Heart left ventricle (tissue), 16 donors: ENCODE data around the gene SZT2. TPM values are rescaled to one million over a fixed set of nuclear protein-coding genes. Genes with fewer than 3 reads are reported as not detected.

ENCODE experiments used
- ATAC-seq, 4 donors: fragments of 200-7000 bp; cut with Tn5 transposase; one replicate each; pipeline ENCODE4 v1.9.1; 2020 to 2022; ENCODE audit warnings: moderate library complexity in 4 of 4, mild to moderate bottlenecking in 3 of 4, moderate number of reproducible peaks in 1 of 4
- DNase-seq, 5 donors: peaks; one replicate each; pipeline ENCODE4 v3.0.0-alpha.2; 2020
- H3K27ac ChIP-seq, 12 donors: fragments of 200-600 bp; sonication (generic) in 4 of 12; one replicate each; pipeline versions ENCODE4 v1.5.0 to v1.8.0; 2016 to 2022; ENCODE audit warnings: mild to moderate bottlenecking in 2 of 12
- H3K27me3 ChIP-seq, 9 donors: fragments of 200-600 bp; sonication (generic) in 2 of 9; one replicate each; pipeline versions ENCODE4 v1.5.1 to v1.8.0; 2016 to 2022; ENCODE audit warnings: mild to moderate bottlenecking in 3 of 9
- H3K36me3 ChIP-seq, 9 donors: fragments of 200-600 bp; sonication (generic) in 2 of 9; one replicate each; pipeline versions ENCODE4 v1.5.0 to v1.8.0; 2018 to 2022; ENCODE audit warnings: mild to moderate bottlenecking in 2 of 9
- H3K4me1 ChIP-seq, 12 donors: fragments of 200-600 bp; sonication (generic) in 4 of 12; one replicate each; pipeline versions ENCODE4 v1.5.0 to v1.8.0; 2016 to 2022; ENCODE audit warnings: mild to moderate bottlenecking in 3 of 12
- H3K4me3 ChIP-seq, 12 donors: fragments of 200-600 bp; sonication (generic) in 4 of 12; one replicate each; pipeline versions ENCODE4 v1.5.0 to v1.8.0; 2017 to 2022; ENCODE audit warnings: mild to moderate bottlenecking in 9 of 12, moderate library complexity in 4 of 12
- H3K9me3 ChIP-seq, 12 donors: fragments of 200-600 bp; sonication (generic) in 4 of 12; one replicate each; pipeline versions ENCODE4 v1.5.0 to v1.8.0; 2016 to 2022; ENCODE audit warnings: mild to moderate bottlenecking in 1 of 12
- POLR2A ChIP-seq, 2 donors: fragments of 450-650 bp; IDR thresholded peaks; one replicate each; pipeline ENCODE4 v1.6.1; 2017; ENCODE audit warnings: antibody characterized with exemption in 2 of 2, mild to moderate bottlenecking in 2 of 2, moderate library complexity in 2 of 2
- WGBS, 4 donors: extraction: QIAGEN DNeasy Blood & Tissue Kit in 2 of 4; methylation state at CpG; one replicate each; pipeline versions ENCODE4 v1.1.5 to v1.1.7; 2013 to 2018; 5-methylcytosine and 5-hydroxymethylcytosine counted together
- intact Hi-C, 10 donors: fragments of 100-400 bp; cut with DNase I; formaldehyde crosslinking; loops; one replicate each; pipeline versions ENCODE4 v1.11.1 to v1.14.2; 2022
- polyA plus RNA-seq, 2 donors: library from polyadenylated mRNA; stranded (reverse); fragments of 200-250 nt; gene quantifications; one replicate each; pipeline ENCODE4 v1.2.3, GENCODE V29; 2013
- total RNA-seq, 9 donors: library from RNA; depleted of rRNA in 2 of 9; stranded (reverse); fragments of >200 nt in 2 of 9; fragmentation: NEBNext Ultra II Directional in 3 of 9; extraction: Animal tissue kit (Norgen Biotek cat#: 25700) in 3 of 9; gene quantifications; one replicate each; pipeline versions ENCODE4 v1.1.0 to v1.2.4, GENCODE V29; 2016 to 2023
- TF ChIP-seq, protein P1 (sequence below), 12 donors: fragments of 200-600 bp; sonication (generic) in 4 of 12; IDR thresholded peaks; one replicate each; pipeline versions ENCODE4 v1.5.0 to v1.8.0; 2018 to 2022; ENCODE audit warnings: antibody characterized with exemption in 12 of 12, mild to moderate bottlenecking in 5 of 12
- donor health status: ischemic (EF 13 %, LVEDD 7.1; RV severe dilation, severe dysfunction).
- donor health status: healthy with polysubstance abuse.
- donor health status: DM: no; HTN: yes; CAD: no.
- donor health status: DM: no; HTN: no; CAD: no.
- donor health status: ischemic (EF 25% LVEDD 6.9; RV normal size, moderate dysfunction).
- donor health status: ischemic (EF 25% LVEDD 5.7; RV mildly dilated, moderate dysfunction).
- donor health status: healthy.
- donor health status: DM: yes; HTN: yes; CAD: no.
- donor health status: ischemic (EF 35%, LVEDD 5.7; RV mildly dilated, moderate dysfunction).
- donor health status: nonischemic (EF 11% LVEDD 7.7; RV severe dilation, severe dysfunction).
- donor health status: DM: yes; HTN: yes; CAD: no.
- donor health status: PGD.
- donor health status: ischemic (EF 29% LVEDD 5.4; RV normal size, mild dysfunction).
- donor health status: nonischemic (EF 23%, LVEDD 6.1; RV moderate dilation, normal function).

Gene SZT2
- total and polyA plus RNA-seq, 11 donors: 13.1 to 39.7 (median 24.4) TPM

DNA sequence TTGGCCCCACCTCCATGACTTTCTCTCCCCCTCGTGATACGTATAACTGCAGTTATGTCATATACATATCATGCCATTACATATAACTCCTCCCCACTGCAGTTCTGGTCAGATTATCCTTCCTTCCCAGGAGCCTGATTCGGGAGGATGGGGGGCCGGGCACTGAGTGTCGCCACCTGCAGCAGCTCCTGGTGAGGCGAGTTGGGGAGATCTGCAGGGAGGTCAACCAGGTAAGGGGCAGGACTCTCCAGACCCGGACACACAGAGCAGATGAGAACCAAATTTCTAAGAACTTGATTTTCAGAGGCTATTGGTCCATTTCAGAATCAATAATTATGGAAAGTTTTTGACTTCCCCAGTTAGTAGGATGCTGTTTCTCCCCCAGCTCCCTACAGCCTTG lies 44.6 kb downstream of the SZT2 start:
- 93 to 95% (median 93%) methylated on average over 7 of the region's 7 CpGs for WGBS, 4 donors
- intact Hi-C loops: no loop called here

DNA sequence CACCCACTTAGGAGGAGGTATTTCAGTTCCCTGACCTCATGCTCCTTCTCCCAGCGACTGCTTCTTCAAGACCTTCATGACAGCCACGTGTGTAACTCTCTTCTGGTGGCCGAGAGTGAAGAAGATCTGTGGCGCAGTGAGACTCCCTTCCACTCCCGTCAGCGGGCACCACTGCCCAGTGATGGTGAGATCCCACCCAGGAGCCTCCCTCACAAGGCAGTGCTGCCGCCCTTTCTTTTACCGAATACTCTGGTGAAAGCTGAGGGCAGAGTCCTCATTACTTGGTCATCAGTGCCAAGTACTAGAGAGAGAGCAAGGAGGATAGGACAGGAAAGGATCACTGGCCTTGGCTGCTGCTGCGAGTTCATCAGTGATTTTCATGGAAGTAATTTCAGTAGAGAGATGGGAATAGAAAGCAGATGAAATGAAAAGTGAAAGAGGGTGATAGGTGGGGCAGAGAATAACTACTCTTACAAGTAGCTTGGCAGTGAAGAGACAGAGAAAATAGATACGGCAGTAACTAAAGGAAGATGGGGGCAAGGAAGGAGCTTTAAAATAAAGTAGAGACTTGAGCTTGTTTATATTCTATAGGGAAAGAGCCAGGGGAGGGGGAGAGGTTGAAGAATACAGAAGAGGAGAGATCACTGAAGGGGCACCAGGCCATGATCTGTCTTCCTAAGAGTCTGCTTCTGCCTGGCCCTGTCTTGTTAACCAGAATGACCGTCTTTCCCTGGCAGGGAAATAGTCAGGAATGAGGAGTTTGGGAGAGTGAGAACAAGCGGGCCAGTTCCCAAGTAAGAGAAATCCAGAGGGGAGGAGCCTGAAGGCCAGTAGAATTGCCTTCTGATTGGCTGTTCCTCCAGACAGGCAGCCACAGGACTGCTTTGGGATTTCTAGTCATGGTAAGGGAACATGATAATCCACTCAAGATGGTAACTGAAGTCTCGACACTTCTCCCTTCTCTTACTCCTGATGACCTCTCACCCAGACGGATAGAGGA lies 45.7 kb downstream of the SZT2 start:
- Histone ChIP-seq H3K27ac (peak overlapping the region in 6 of 12 donors; percentile 27 to 70 (median 39)), H3K4me1 (peaks cover 0 to 17% (median 4%) of the 10 kb centered on the region in 12 donors), H3K4me3 (no peak overlapping the region), H3K9me3 (no peaks in the 10 kb centered on the region), H3K27me3 (no peaks in the 10 kb centered on the region), H3K36me3 (peaks cover 0 to 92% (median 81%) of the 10 kb centered on the region in 9 donors)
- intact Hi-C loops: no loop called here
- 75 to 82% (median 79%) methylated on average over 14 of the region's 14 CpGs for WGBS, 4 donors
- DNase-seq (peak in 4 of 5 donors; percentile 27 to 50 (median 46)), ATAC-seq (peak; percentile 61 to 83 (median 75))
- TF ChIP-seq, protein P1, sequence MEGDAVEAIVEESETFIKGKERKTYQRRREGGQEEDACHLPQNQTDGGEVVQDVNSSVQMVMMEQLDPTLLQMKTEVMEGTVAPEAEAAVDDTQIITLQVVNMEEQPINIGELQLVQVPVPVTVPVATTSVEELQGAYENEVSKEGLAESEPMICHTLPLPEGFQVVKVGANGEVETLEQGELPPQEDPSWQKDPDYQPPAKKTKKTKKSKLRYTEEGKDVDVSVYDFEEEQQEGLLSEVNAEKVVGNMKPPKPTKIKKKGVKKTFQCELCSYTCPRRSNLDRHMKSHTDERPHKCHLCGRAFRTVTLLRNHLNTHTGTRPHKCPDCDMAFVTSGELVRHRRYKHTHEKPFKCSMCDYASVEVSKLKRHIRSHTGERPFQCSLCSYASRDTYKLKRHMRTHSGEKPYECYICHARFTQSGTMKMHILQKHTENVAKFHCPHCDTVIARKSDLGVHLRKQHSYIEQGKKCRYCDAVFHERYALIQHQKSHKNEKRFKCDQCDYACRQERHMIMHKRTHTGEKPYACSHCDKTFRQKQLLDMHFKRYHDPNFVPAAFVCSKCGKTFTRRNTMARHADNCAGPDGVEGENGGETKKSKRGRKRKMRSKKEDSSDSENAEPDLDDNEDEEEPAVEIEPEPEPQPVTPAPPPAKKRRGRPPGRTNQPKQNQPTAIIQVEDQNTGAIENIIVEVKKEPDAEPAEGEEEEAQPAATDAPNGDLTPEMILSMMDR (IDR thresholded peaks at IDR 0.05): no peak
- TF ChIP-seq POLR2A (IDR thresholded peaks at IDR 0.05): no peak

More for the DNA sequence above, 44.6 kb downstream of the SZT2 start:
- no peak overlapping the region for H3K4me3 ChIP-seq
- TF ChIP-seq, protein P1 (IDR thresholded peaks at IDR 0.05): no peak
- no peak for TF ChIP-seq POLR2A (IDR thresholded peaks at IDR 0.05)
- H3K36me3 ChIP-seq: peaks cover 4 to 92% (median 81%) of the 10 kb centered on the region in 9 donors
- DNase-seq: peak in 1 of 5 donors; percentile 3
- no peak for ATAC-seq
- H3K27me3 ChIP-seq: no peaks in the 10 kb centered on the region
- peaks cover 0 to 17% (median 4%) of the 10 kb centered on the region in 12 donors for H3K4me1 ChIP-seq
- H3K27ac ChIP-seq: no peak overlapping the region
- no peaks in the 10 kb centered on the region for H3K9me3 ChIP-seq

DNA sequence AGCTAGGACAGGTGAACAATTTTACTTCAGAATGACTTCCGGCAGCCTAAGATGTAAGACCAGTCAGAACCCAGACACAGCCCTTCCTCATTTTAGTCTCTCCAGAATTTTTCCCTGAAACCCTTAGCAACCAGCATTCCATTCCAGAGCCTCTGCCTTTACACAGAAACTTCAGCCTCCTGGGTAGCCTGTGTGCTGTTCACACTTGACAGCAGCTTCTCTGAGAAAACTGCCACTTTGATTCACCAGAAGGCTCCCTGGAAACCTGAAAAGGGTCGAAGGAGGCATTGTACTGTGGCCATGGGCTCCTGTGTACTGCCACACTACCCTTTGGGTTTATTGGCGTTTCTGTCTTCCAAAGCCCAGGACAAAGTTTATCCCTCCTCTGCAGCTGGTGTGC lies 46.7 kb downstream of the SZT2 start:
- peak in 1 of 5 donors; percentile 1 for DNase-seq
- no peak for TF ChIP-seq POLR2A (IDR thresholded peaks at IDR 0.05)
- TF ChIP-seq, protein P1 (IDR thresholded peaks at IDR 0.05): no peak
- Histone ChIP-seq H3K4me1 (peaks cover 0 to 17% (median 4%) of the 10 kb centered on the region in 12 donors), H3K27me3 (no peaks in the 10 kb centered on the region), H3K9me3 (no peaks in the 10 kb centered on the region), H3K4me3 (no peak overlapping the region), H3K36me3 (peaks cover 0 to 92% (median 81%) of the 10 kb centered on the region in 9 donors), H3K27ac (peak overlapping the region in 3 of 12 donors; percentile 42 to 70 (median 53))
- WGBS, 4 donors: 87 to 91% (median 87%) methylated on average over 3 of the region's 3 CpGs
- intact Hi-C loops: no loop called here
- no peak for ATAC-seq
